ENCODE measurements around the gene TBPL1. TPM values are rescaled to one million over a fixed set of nuclear protein-coding genes. Genes with fewer than 3 reads are reported as not detected.

TBPL1 gene
- total RNA-seq, 2 donors from 2014 or later: 40.4 to 45.4 TPM

- peaks cover 17% of the 10 kb centered on the region for H3K4me1 ChIP-seq (ENCODE audit: control insufficient read depth, insufficient read depth, low read length)
- no peaks in the 10 kb centered on the region for H3K27me3 Mint-ChIP-seq (ENCODE audit: insufficient read depth)
- H3K36me3 Mint-ChIP-seq (ENCODE audit: low read depth): no peaks in the 10 kb centered on the region
- TF ChIP-seq, protein P1, sequence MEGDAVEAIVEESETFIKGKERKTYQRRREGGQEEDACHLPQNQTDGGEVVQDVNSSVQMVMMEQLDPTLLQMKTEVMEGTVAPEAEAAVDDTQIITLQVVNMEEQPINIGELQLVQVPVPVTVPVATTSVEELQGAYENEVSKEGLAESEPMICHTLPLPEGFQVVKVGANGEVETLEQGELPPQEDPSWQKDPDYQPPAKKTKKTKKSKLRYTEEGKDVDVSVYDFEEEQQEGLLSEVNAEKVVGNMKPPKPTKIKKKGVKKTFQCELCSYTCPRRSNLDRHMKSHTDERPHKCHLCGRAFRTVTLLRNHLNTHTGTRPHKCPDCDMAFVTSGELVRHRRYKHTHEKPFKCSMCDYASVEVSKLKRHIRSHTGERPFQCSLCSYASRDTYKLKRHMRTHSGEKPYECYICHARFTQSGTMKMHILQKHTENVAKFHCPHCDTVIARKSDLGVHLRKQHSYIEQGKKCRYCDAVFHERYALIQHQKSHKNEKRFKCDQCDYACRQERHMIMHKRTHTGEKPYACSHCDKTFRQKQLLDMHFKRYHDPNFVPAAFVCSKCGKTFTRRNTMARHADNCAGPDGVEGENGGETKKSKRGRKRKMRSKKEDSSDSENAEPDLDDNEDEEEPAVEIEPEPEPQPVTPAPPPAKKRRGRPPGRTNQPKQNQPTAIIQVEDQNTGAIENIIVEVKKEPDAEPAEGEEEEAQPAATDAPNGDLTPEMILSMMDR (conservative IDR thresholded peaks at IDR 0.05): peak; percentile 13
- H3K9me3 ChIP-seq (ENCODE audit: control insufficient read depth, low read length): no peaks in the 10 kb centered on the region
- peaks cover 21% of the 10 kb centered on the region for H3K4me1 Mint-ChIP-seq
- H3K27ac ChIP-seq (ENCODE audit: low read depth, low read length): no peak overlapping the region
- DNase-seq: no peak
- 94 to 100% methylated on average over 1 to 4 of the region's 4 CpGs for WGBS, 2 experiments (ENCODE audit: insufficient coverage in 1 of 2, insufficient read length in 1 of 2)
- no peaks in the 10 kb centered on the region for H3K36me3 ChIP-seq (ENCODE audit: control insufficient read depth, insufficient read depth, low read length)
- no peaks in the 10 kb centered on the region for H3K27me3 ChIP-seq (ENCODE audit: control insufficient read depth, insufficient read depth, low read length, poor library complexity, severe bottlenecking)
- H3K4me3 Mint-ChIP-seq: no peak overlapping the region
- no peaks in the 10 kb centered on the region for H3K9me3 Mint-ChIP-seq
- H3K27ac Mint-ChIP-seq: no peak overlapping the region
- H3K9ac ChIP-seq (ENCODE audit: extremely low read depth, low read length, poor library complexity, severe bottlenecking): no peak overlapping the region
- H3K4me3 ChIP-seq (ENCODE audit: low read length): no peak overlapping the region
Measured at GRCh38 chr6:133959667-133960368, 6.8 kb downstream of the TBPL1 start.

DNA sequence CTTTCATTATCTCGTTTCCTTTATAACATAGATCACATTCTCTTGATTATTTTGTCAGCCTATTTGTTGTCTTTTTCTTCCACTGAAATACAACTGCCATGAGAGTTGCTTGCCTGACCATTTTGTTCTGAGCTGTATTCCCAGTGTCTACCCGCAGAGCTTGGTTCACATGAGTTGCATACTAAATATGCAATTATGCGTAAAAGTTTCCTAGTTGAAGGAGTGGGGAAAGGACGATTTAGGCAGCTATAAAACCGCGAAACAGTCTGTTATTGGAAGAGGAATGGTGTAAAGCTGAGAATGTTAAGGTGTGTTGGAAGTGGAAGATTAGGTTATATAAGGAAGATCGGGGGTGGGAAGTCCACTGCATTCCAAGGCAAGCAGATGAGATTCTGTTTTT lies 8.8 kb downstream of the TBPL1 start:
- Histone ChIP-seq H3K4me3 (ENCODE audit: low read length) (peak overlapping the region; percentile 54), H3K9me3 (ENCODE audit: control insufficient read depth, low read length) (no peaks in the 10 kb centered on the region), H3K27ac (ENCODE audit: low read depth, low read length) (no peak overlapping the region), H3K9ac (ENCODE audit: extremely low read depth, low read length, poor library complexity, severe bottlenecking) (no peak overlapping the region), H3K27me3 (ENCODE audit: control insufficient read depth, insufficient read depth, low read length, poor library complexity, severe bottlenecking) (no peaks in the 10 kb centered on the region), H3K36me3 (ENCODE audit: control insufficient read depth, insufficient read depth, low read length) (no peaks in the 10 kb centered on the region), H3K4me1 (ENCODE audit: control insufficient read depth, insufficient read depth, low read length) (peaks cover 12% of the 10 kb centered on the region)
- H3K27me3 Mint-ChIP-seq (ENCODE audit: insufficient read depth): no peaks in the 10 kb centered on the region
- no peak overlapping the region for H3K4me3 Mint-ChIP-seq
- no peak overlapping the region for H3K27ac Mint-ChIP-seq
- peaks cover 16% of the 10 kb centered on the region for H3K4me1 Mint-ChIP-seq
- no peaks in the 10 kb centered on the region for H3K36me3 Mint-ChIP-seq (ENCODE audit: low read depth)
- DNase-seq: no peak
- TF ChIP-seq, protein P1 (conservative IDR thresholded peaks at IDR 0.05): no peak
- 87 to 91% methylated on average over 7 of the region's 7 CpGs for WGBS, 2 experiments (ENCODE audit: insufficient coverage in 1 of 2, insufficient read length in 1 of 2)
- no peaks in the 10 kb centered on the region for H3K9me3 Mint-ChIP-seq

DNA sequence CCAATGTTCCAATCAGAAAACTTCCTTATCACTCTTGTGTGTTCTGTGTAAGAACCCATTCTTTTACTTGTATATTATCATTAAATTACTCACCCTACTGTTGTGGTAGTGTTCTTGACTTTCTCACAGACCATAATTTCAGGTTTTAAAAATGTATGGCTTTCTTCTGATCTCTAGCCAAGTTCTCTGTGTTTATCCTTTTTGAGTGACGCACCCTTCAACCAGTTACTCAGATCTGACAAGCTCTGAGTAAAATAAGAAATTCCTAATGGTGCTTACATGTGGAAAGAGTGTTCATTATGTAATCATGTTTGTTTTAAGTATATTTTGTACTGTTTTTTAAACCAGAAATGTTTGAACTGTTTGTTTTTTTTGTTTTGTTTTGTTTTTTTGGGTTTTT lies 11.0 kb downstream of the TBPL1 start:
- Histone ChIP-seq H3K36me3 (ENCODE audit: control insufficient read depth, insufficient read depth, low read length) (no peaks in the 10 kb centered on the region), H3K27ac (ENCODE audit: low read depth, low read length) (no peak overlapping the region), H3K4me3 (ENCODE audit: low read length) (no peak overlapping the region), H3K9me3 (ENCODE audit: control insufficient read depth, low read length) (no peaks in the 10 kb centered on the region), H3K9ac (ENCODE audit: extremely low read depth, low read length, poor library complexity, severe bottlenecking) (no peak overlapping the region), H3K4me1 (ENCODE audit: control insufficient read depth, insufficient read depth, low read length) (peaks cover 8% of the 10 kb centered on the region), H3K27me3 (ENCODE audit: control insufficient read depth, insufficient read depth, low read length, poor library complexity, severe bottlenecking) (no peaks in the 10 kb centered on the region)
- Mint-ChIP-seq H3K4me3 (no peak overlapping the region), H3K27ac (no peak overlapping the region), H3K9me3 (no peaks in the 10 kb centered on the region), H3K27me3 (ENCODE audit: insufficient read depth) (no peaks in the 10 kb centered on the region), H3K4me1 (peaks cover 16% of the 10 kb centered on the region), H3K36me3 (ENCODE audit: low read depth) (no peaks in the 10 kb centered on the region)
- WGBS, 2 experiments (ENCODE audit: insufficient coverage in 1 of 2, insufficient read length in 1 of 2): 100% methylated on average over 1 of the region's 1 CpG
- DNase-seq: no peak
- TF ChIP-seq, protein P1 (conservative IDR thresholded peaks at IDR 0.05): no peak

All from endodermal cell (in vitro differentiated cells).